BE2C (cell line): ENCODE measurements around the gene PDPN.

Experiments used
- DNase-seq: peaks from one replicate; pipeline ENCODE4 v3.0.0-alpha.2; 2020
- H3K27me3 ChIP-seq: fragments of 250-450 bp; sonication (Bioruptor Pico); 2 replicates; pipeline ENCODE4 v1.5.1; 2020; ENCODE audit warnings: mild to moderate bottlenecking
- H3K36me3 ChIP-seq: fragments of 250-450 bp; sonication (Bioruptor Pico); 2 replicates; pipeline ENCODE4 v1.5.1; 2020; ENCODE audit warnings: mild to moderate bottlenecking
- H3K4me1 ChIP-seq: fragments of 250-450 bp; sonication (Bioruptor Pico); 2 replicates; pipeline ENCODE4 v1.5.1; 2020
- H3K4me3 ChIP-seq: 2 replicates; pipeline ENCODE4 v1.5.1; 2011; ENCODE audit warnings: low read depth, low read length
- H3K9me3 ChIP-seq: fragments of 250-450 bp; sonication (Bioruptor Pico); 2 replicates; pipeline ENCODE4 v1.5.1; 2020
- CTCF ChIP-seq: IDR thresholded peaks from 2 replicates; pipeline ENCODE4 v1.5.1; 2012; ENCODE audit warnings: mild to moderate bottlenecking, low read depth, low read length

PDPN gene

GRCh38 chr1:13663969-13664368 is 80.3 kb downstream of the PDPN start:
- no peaks in the 10 kb centered on the region for H3K27me3 ChIP-seq
- no peak for DNase-seq
- no peaks in the 10 kb centered on the region for H3K9me3 ChIP-seq
- no peak for TF ChIP-seq CTCF
- H3K36me3 ChIP-seq = no peaks in the 10 kb centered on the region
- H3K4me3 ChIP-seq = no peak overlapping the region
- H3K4me1 ChIP-seq = no peaks in the 10 kb centered on the region

GRCh38 chr1:13664451-13664850 is 80.8 kb downstream of the PDPN start:
- Histone ChIP-seq H3K4me3 (no peak overlapping the region), H3K36me3 (no peaks in the 10 kb centered on the region), H3K27me3 (no peaks in the 10 kb centered on the region), H3K4me1 (no peaks in the 10 kb centered on the region), H3K9me3 (no peaks in the 10 kb centered on the region)
- no peak for TF ChIP-seq CTCF
- no peak for DNase-seq

- no peaks in the 10 kb centered on the region for H3K27me3 ChIP-seq
- no peaks in the 10 kb centered on the region for H3K36me3 ChIP-seq
- H3K4me3 ChIP-seq = no peak overlapping the region
- H3K4me1 ChIP-seq = no peaks in the 10 kb centered on the region
- TF ChIP-seq CTCF = no peak
- DNase-seq = no peak
- H3K9me3 ChIP-seq = no peaks in the 10 kb centered on the region
These were observed 82.7 kb downstream of the PDPN start for GRCh38 chr1:13666317-13666716.
